Right lobe of liver (tissue), 4 donors: ENCODE data around the gene ATP6V1A.

Experiments
- POLR2A ChIP-seq: fragments of 450-650 bp; IDR thresholded peaks from one replicate; pipeline ENCODE4 v1.6.1; 2017; ENCODE audit warnings: antibody characterized with exemption, mild to moderate bottlenecking
- TF ChIP-seq, protein P1 (sequence below), 4 donors: fragments of 200-600 bp in 3 of 4; fragments of 450-650 bp in 1 of 4; IDR thresholded peaks; one replicate each; pipeline versions ENCODE4 v1.5.1 to v1.8.0; 2016 to 2022; ENCODE audit warnings: antibody characterized with exemption in 4 of 4, mild to moderate bottlenecking in 2 of 4
- donor health status: DM: no; HTN: no; CAD: no.
- donor health status: DM: no; HTN: no; CAD: no.
- donor health status: DM: no; HTN: yes; CAD: no.

- TF ChIP-seq, protein P1, sequence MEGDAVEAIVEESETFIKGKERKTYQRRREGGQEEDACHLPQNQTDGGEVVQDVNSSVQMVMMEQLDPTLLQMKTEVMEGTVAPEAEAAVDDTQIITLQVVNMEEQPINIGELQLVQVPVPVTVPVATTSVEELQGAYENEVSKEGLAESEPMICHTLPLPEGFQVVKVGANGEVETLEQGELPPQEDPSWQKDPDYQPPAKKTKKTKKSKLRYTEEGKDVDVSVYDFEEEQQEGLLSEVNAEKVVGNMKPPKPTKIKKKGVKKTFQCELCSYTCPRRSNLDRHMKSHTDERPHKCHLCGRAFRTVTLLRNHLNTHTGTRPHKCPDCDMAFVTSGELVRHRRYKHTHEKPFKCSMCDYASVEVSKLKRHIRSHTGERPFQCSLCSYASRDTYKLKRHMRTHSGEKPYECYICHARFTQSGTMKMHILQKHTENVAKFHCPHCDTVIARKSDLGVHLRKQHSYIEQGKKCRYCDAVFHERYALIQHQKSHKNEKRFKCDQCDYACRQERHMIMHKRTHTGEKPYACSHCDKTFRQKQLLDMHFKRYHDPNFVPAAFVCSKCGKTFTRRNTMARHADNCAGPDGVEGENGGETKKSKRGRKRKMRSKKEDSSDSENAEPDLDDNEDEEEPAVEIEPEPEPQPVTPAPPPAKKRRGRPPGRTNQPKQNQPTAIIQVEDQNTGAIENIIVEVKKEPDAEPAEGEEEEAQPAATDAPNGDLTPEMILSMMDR (IDR thresholded peaks at IDR 0.05), result no peak
- no peak for TF ChIP-seq POLR2A
These were observed 57.8 kb downstream of the ATP6V1A start for GRCh38 chr3:113804661-113805060.
